Rectal smooth muscle tissue (tissue), 1 donor: Measurements from ENCODE around the gene ACO1.

Experiments used
- H3K27ac ChIP-seq: one replicate; pipeline ENCODE4 v1.7.0; 2013; ENCODE audit warnings: low read depth, low read length, inconsistent platforms
- H3K27me3 ChIP-seq: one replicate; pipeline ENCODE4 v1.7.0; 2013; ENCODE audit warnings: low read length; ENCODE audit not compliant: control insufficient read depth, insufficient read depth
- H3K36me3 ChIP-seq: one replicate; pipeline ENCODE4 v1.7.0; 2013; ENCODE audit warnings: low read length; ENCODE audit not compliant: control insufficient read depth, insufficient read depth
- H3K4me1 ChIP-seq: one replicate; pipeline ENCODE4 v1.7.0; 2013; ENCODE audit warnings: low read length; ENCODE audit not compliant: control insufficient read depth, insufficient read depth
- H3K4me3 ChIP-seq: one replicate; pipeline ENCODE4 v1.7.0; 2013; ENCODE audit warnings: low read length
- H3K9ac ChIP-seq: one replicate; pipeline ENCODE4 v1.7.0; 2013; ENCODE audit warnings: low read length

Gene ACO1

DNA sequence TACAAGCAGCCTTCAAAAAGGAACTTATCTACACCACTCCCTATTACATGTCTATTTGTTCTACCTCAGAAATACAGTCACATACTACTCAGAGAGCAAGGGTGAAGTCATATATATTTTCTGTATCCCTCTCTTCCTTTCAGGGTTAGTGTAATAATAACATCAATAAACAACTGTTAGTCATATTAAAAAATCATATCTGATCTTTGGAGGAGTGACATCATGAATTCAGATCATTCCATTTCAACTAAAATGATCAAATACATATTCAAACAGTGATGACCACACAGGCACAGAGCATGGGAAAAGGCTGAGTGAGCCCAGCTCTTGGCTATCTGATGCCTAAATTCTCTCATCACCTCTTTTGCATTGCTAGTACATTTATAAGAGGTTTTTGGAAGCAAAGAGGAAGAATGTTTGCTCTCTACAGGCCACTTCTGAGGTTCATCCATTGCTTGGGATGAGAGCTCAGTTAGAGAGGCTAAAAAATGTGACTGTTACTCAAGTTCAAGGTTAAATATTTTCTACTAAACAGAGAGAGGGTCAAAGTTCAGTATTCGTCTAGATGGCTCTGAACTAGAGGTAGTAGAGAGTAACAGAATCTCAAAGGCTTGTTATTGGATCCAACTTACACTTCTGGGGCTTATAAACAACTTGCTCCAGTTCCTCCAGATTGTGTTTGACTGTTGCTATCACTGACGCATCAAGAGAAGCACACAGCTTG, 102.6 kb downstream of the ACO1 start:
- no peak overlapping the region for H3K4me3 ChIP-seq
- no peaks in the 10 kb centered on the region for H3K4me1 ChIP-seq
- peaks cover 25% of the 10 kb centered on the region for H3K36me3 ChIP-seq
- H3K27me3 ChIP-seq, result no peaks in the 10 kb centered on the region
- H3K9ac ChIP-seq, result no peak overlapping the region
- no peak overlapping the region for H3K27ac ChIP-seq

GRCh38 chr9:32487981-32488380, 103.5 kb downstream of the ACO1 start:
- Histone ChIP-seq H3K4me1 (no peaks in the 10 kb centered on the region), H3K4me3 (no peak overlapping the region), H3K36me3 (peaks cover 25% of the 10 kb centered on the region), H3K27me3 (no peaks in the 10 kb centered on the region), H3K27ac (no peak overlapping the region), H3K9ac (no peak overlapping the region)

- Histone ChIP-seq H3K4me1 (no peaks in the 10 kb centered on the region), H3K27me3 (no peaks in the 10 kb centered on the region), H3K4me3 (no peak overlapping the region), H3K36me3 (peaks cover 20% of the 10 kb centered on the region), H3K9ac (no peak overlapping the region), H3K27ac (no peak overlapping the region)
These were observed 106.2 kb downstream of the ACO1 start for GRCh38 chr9:32490601-32491000.

GRCh38 chr9:32497921-32498320, 113.5 kb downstream of the ACO1 start:
- H3K27ac ChIP-seq, result no peak overlapping the region
- H3K4me3 ChIP-seq, result no peak overlapping the region
- no peaks in the 10 kb centered on the region for H3K36me3 ChIP-seq
- H3K9ac ChIP-seq, result no peak overlapping the region
- no peaks in the 10 kb centered on the region for H3K4me1 ChIP-seq
- H3K27me3 ChIP-seq, result no peaks in the 10 kb centered on the region

DNA sequence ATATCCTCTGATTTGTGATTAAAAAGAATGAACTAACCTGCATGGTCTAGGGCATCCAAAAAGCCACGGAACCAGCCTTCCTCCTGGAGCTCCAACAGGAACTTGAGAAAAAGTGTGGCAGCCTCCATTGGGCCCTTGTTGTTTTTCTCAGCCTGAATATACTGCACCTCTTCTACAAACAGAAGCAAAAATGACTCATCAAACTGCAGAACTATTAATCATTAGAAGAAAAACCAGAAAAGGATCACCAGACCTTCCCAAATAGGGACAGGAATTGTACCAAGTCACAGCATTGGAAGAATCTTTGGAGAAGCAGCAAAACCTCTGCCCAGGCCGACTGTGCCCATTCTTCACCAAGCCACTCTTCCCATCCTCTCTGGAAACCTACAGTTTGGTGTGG, 116.3 kb downstream of the ACO1 start:
- Histone ChIP-seq H3K27me3 (no peaks in the 10 kb centered on the region), H3K4me1 (no peaks in the 10 kb centered on the region), H3K4me3 (no peak overlapping the region), H3K27ac (no peak overlapping the region), H3K9ac (no peak overlapping the region), H3K36me3 (no peaks in the 10 kb centered on the region)

- H3K27ac ChIP-seq, result no peak overlapping the region
- H3K9ac ChIP-seq, result no peak overlapping the region
- no peaks in the 10 kb centered on the region for H3K4me1 ChIP-seq
- H3K27me3 ChIP-seq, result no peaks in the 10 kb centered on the region
- no peak overlapping the region for H3K4me3 ChIP-seq
- no peaks in the 10 kb centered on the region for H3K36me3 ChIP-seq
These were observed 117.4 kb downstream of the ACO1 start for GRCh38 chr9:32501868-32502267.

GRCh38 chr9:32502464-32502863, 118.0 kb downstream of the ACO1 start:
- H3K4me1 ChIP-seq, result no peaks in the 10 kb centered on the region
- no peak overlapping the region for H3K4me3 ChIP-seq
- no peak overlapping the region for H3K9ac ChIP-seq
- H3K27me3 ChIP-seq, result no peaks in the 10 kb centered on the region
- H3K27ac ChIP-seq, result no peak overlapping the region
- no peaks in the 10 kb centered on the region for H3K36me3 ChIP-seq

- Histone ChIP-seq H3K4me1 (no peaks in the 10 kb centered on the region), H3K9ac (no peak overlapping the region), H3K4me3 (no peak overlapping the region), H3K36me3 (no peaks in the 10 kb centered on the region), H3K27ac (no peak overlapping the region), H3K27me3 (no peaks in the 10 kb centered on the region)
These were observed 118.6 kb downstream of the ACO1 start for GRCh38 chr9:32503008-32503407.
